H7 (cell line): Measurements from ENCODE around the gene MUSTN1. TPM values are rescaled to one million over a fixed set of nuclear protein-coding genes. Genes with fewer than 3 reads are reported as not detected.

Experiments used
- DNase-seq: peaks from one replicate; pipeline ENCODE4 v3.0.0; 2012
- H3K27me3 ChIP-seq: 2 replicates; pipeline ENCODE4 v1.6.0; 2011; ENCODE audit warnings: mild to moderate bottlenecking, low read length; ENCODE audit not compliant: control insufficient read depth, insufficient read depth
- H3K36me3 ChIP-seq: replicated peaks from 2 replicates; pipeline ENCODE4 v1.5.1; 2011; ENCODE audit warnings: low read length; ENCODE audit not compliant: control insufficient read depth, insufficient read depth
- H3K4me3 ChIP-seq: 2 replicates; pipeline ENCODE4 v1.5.1; 2011; ENCODE audit warnings: low read depth, mild to moderate bottlenecking, control low read depth, low read length, moderate library complexity; ENCODE audit not compliant: insufficient read depth
- total RNA-seq: library from RNA; depleted of rRNA; stranded (reverse); fragments of >200 nt; shearing (Covaris generic); gene quantifications from 2 replicates; pipeline ENCODE4 v1.2.3, GENCODE V29; 2014

The MUSTN1 gene
- total RNA-seq, 1 experiment from 2014 or later: 0.97 TPM

GRCh38 chr3:52866427-52866826 is 31.6 kb upstream of the MUSTN1 start:
- DNase-seq: no peak
- no peaks in the 10 kb centered on the region for H3K27me3 ChIP-seq
- no peak overlapping the region for H3K4me3 ChIP-seq
- H3K36me3 ChIP-seq: no peaks in the 10 kb centered on the region

- no peaks in the 10 kb centered on the region for H3K36me3 ChIP-seq
- DNase-seq: no peak
- H3K27me3 ChIP-seq: no peaks in the 10 kb centered on the region
- no peak overlapping the region for H3K4me3 ChIP-seq
Observed at GRCh38 chr3:52865994-52866393, 31.2 kb upstream of the MUSTN1 start.

DNA sequence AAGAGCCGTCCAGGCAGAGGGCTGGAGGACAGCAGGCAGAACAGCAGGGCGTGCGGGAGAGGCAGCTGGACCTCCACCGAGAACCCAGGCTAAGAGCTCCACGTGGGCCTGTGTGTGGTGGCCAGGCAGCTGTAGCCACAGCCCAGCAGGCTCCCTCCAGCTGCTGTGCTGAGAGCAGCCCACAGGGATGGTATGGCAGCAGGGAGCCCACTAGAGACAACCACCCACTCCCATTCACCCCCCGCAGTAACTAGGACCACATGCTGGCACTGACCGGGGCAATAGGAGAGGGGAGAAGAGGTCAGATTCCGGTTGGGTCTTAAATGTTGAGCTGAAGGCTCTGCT is 25.6 kb upstream of the MUSTN1 start:
- no peak for DNase-seq
- Histone ChIP-seq H3K36me3 (no peaks in the 10 kb centered on the region), H3K27me3 (no peaks in the 10 kb centered on the region), H3K4me3 (no peak overlapping the region)

- DNase-seq: no peak
- Histone ChIP-seq H3K27me3 (no peaks in the 10 kb centered on the region), H3K4me3 (no peak overlapping the region), H3K36me3 (no peaks in the 10 kb centered on the region)
Observed at GRCh38 chr3:52859686-52860423, 25.0 kb upstream of the MUSTN1 start.

- Histone ChIP-seq H3K36me3 (no peaks in the 10 kb centered on the region), H3K4me3 (no peak overlapping the region), H3K27me3 (no peaks in the 10 kb centered on the region)
- no peak for DNase-seq
Observed at GRCh38 chr3:52857864-52858263, 23.0 kb upstream of the MUSTN1 start.

DNA sequence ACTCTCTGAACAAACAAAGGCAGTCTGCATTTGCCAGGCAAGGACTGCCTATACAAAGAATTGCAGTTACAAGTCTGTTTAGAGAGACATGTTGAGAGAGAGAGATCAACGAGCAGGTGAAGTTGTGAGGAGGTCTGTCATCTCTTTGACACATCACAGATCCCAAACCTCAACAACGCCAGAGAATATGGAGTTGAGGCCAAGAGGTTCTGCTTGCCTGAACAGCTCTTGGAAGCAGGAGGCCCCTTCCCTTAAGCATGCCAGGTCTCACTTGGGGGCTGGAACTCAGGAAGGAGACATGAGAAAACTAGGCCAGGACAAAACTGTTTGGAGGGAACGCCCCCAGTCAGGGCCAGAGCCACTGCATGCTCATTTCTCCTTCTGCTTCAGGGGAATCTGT is 22.3 kb upstream of the MUSTN1 start:
- Histone ChIP-seq H3K4me3 (no peak overlapping the region), H3K36me3 (no peaks in the 10 kb centered on the region), H3K27me3 (no peaks in the 10 kb centered on the region)
- no peak for DNase-seq

DNA sequence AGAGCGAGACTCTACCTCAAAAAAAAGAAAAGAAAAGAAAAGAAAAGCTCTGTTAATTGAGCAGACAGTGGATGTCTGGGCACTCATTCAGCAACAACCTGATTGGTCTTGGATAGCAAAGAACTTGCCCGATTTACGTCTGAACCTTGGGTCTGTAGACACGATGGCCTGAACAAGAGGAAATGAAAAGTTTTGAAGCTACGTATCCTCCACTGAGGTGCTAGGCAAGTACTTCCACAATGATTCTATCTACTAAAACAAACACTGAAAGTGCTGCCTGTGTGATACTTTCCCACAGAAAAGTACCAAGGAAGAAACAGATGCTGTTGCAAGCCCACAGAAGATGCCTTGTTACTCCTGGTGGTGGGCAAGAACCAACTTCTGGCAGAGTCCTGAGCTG is 21.8 kb upstream of the MUSTN1 start:
- H3K36me3 ChIP-seq: no peaks in the 10 kb centered on the region
- DNase-seq: no peak
- no peak overlapping the region for H3K4me3 ChIP-seq
- H3K27me3 ChIP-seq: no peaks in the 10 kb centered on the region

GRCh38 chr3:52854013-52854412 is 19.2 kb upstream of the MUSTN1 start:
- peak; percentile 43 for DNase-seq
- Histone ChIP-seq H3K36me3 (peaks cover 5% of the 10 kb centered on the region), H3K27me3 (no peaks in the 10 kb centered on the region), H3K4me3 (no peak overlapping the region)

- Histone ChIP-seq H3K36me3 (peaks cover 9% of the 10 kb centered on the region), H3K27me3 (no peaks in the 10 kb centered on the region), H3K4me3 (no peak overlapping the region)
- no peak for DNase-seq
Observed at GRCh38 chr3:52852419-52852818, 17.6 kb upstream of the MUSTN1 start.

- Histone ChIP-seq H3K4me3 (no peak overlapping the region), H3K27me3 (no peaks in the 10 kb centered on the region), H3K36me3 (peaks cover 9% of the 10 kb centered on the region)
- DNase-seq: peak; percentile 90
Observed at GRCh38 chr3:52851348-52851747, 16.5 kb upstream of the MUSTN1 start.

- Histone ChIP-seq H3K4me3 (no peak overlapping the region), H3K36me3 (peaks cover 9% of the 10 kb centered on the region), H3K27me3 (no peaks in the 10 kb centered on the region)
- DNase-seq: no peak
Observed at GRCh38 chr3:52849656-52850055, 14.8 kb upstream of the MUSTN1 start.

DNA sequence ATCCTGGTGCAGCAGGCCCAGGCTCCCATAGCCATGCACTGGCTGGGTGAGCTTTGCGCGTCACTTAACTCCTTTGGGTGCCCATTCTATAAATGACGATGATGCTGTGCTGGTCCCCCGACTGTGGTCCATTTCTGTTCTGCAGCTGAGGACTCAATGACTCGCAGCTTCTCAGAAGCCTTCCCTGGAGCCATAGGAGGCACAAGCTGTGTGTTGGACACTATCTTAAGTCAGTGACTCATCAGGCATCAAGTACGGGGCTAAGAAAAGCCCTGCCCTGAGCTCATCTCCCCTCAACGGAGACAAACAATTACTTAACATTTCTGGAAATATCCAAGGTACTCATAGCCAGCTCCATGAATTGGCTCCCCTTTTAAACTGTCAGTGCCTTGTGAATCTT is 13.8 kb upstream of the MUSTN1 start:
- no peak for DNase-seq
- H3K36me3 ChIP-seq: peaks cover 9% of the 10 kb centered on the region

GRCh38 chr3:52847726-52848125 is 12.9 kb upstream of the MUSTN1 start:
- DNase-seq: no peak
- Histone ChIP-seq H3K4me3 (no peak overlapping the region), H3K36me3 (peaks cover 9% of the 10 kb centered on the region), H3K27me3 (no peaks in the 10 kb centered on the region)

More for the DNA sequence above, 13.8 kb upstream of the MUSTN1 start:
- no peaks in the 10 kb centered on the region for H3K27me3 ChIP-seq
- no peak overlapping the region for H3K4me3 ChIP-seq

- DNase-seq: no peak
- no peaks in the 10 kb centered on the region for H3K27me3 ChIP-seq
- no peak overlapping the region for H3K4me3 ChIP-seq
- peaks cover 11% of the 10 kb centered on the region for H3K36me3 ChIP-seq
Observed at GRCh38 chr3:52847241-52847640, 12.4 kb upstream of the MUSTN1 start.

DNA sequence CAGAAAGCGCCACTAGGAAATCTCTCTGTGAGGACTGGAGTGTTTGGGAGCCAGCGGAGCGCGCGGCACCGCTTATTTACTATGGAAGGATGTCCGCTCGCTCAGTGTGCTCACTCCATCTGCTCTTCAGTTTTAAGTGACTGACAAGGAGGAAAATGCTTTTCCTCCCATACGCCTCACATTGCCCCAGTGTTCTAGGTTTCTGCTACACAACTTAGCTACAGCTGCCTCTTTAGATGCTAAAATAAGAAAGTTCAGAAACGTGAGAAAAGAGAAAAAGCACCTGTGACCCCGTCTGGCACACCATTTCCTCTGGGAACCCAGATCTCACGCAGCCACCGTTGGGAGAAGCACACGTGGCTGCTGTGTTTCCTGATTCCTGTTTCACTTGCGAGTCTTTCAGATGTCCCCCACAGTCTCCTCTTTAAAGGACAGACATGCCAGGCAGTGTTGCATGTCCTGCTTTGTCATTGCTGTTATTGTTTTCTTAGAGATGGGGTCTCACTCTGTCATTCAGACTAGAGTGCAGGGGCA is 11.7 kb upstream of the MUSTN1 start:
- H3K27me3 ChIP-seq: no peaks in the 10 kb centered on the region

More for the DNA sequence above, 11.7 kb upstream of the MUSTN1 start:
- DNase-seq: no peak
- Histone ChIP-seq H3K4me3 (no peak overlapping the region), H3K36me3 (peaks cover 13% of the 10 kb centered on the region)
